Measurements from ENCODE around the gene ASGR1.
"Not testable (repeated sequence)": the region's sequence is repeated elsewhere in the genome, so short reads cannot be mapped to it uniquely, and the experiment has no call there.

ASGR1 gene

DNA sequence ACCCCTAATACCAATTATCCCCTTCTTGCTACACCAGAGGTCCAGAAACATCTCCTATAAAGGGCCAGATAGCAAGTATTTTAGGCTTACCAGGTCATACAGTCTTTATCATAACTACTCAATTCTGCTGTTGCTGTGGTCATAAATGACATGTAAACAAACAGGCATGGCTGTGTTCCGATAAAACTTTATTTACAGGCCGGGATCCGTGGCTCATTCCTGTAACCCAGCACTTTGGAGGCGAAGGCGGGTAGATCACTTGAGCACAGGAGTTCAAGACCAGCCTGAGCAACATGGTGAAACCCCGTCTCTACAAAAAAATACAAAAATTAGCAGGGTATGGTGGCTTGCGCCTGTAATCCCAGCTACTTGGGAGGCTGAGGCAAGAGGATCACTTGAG lies 12.3 kb downstream of the ASGR1 start:
- TF ChIP-seq ZNF132 (tag by site-specific recombination; IDR thresholded peaks at IDR 0.05; ENCODE audit: borderline replicate concordance) (no peak), ZNF292 (tag by site-specific recombination; IDR thresholded peaks at IDR 0.05; ENCODE audit: borderline replicate concordance, low read depth) (no peak), GLIS1 (tag by site-specific recombination; IDR thresholded peaks at IDR 0.05) (no peak), ZNF248 (tag by site-specific recombination; IDR thresholded peaks at IDR 0.05) (no peak)
- CTCF ChIA-PET, result interaction anchor here (0.6 to 3.4 kb wide), 5 partner anchors 10 to 145 kb away, joined by 3 to 15 read pairs (median 4); partner anchors contain the start of gene SLC16A11
- Histone ChIP-seq H3K9me3 (ENCODE audit: control insufficient read depth, insufficient read depth, low read depth, low read length) (no peaks in the 10 kb centered on the region), H3K36me3 (ENCODE audit: control insufficient read depth in 2 of 2, insufficient read depth in 1 of 2, low read length in 2 of 2) (no peaks in the 10 kb centered on the region), H3K4me1 (ENCODE audit: control insufficient read depth, insufficient read depth, low read length) (no peaks in the 10 kb centered on the region), H3K4me3 (ENCODE audit: low read depth, low read length) (no peak overlapping the region), H3K27ac (ENCODE audit: extremely low read depth, low read depth, low read length) (no peak overlapping the region)
- POLR2A ChIA-PET, result interaction anchor here (0.7 kb wide), 1 partner anchor 125 kb away, joined by 6 read pairs; no protein-coding TSS in a partner anchor

DNA sequence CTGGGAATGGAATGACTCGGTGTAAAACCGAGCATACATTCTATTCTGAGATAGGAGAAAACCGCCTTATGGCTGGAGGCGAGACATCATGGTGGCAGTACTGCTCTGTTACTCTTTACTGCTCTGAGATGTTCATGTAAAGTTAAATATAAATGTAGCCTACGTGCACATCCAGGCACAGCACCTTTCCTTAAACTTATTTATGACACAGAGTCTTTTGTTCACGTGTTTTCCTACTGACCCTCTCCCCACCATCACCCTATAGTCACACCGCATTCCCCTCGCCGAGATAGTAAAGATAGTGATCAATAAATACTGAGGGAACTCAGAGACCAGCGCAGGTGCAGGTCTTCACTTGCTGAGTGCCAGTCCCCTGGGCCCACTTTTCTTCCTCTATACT lies 19.6 kb downstream of the ASGR1 start:
- H3K27ac ChIP-seq (ENCODE audit: extremely low read depth, low read depth, low read length); POLR2A ChIA-PET; CTCF ChIA-PET: not testable (repeated sequence)

DNA sequence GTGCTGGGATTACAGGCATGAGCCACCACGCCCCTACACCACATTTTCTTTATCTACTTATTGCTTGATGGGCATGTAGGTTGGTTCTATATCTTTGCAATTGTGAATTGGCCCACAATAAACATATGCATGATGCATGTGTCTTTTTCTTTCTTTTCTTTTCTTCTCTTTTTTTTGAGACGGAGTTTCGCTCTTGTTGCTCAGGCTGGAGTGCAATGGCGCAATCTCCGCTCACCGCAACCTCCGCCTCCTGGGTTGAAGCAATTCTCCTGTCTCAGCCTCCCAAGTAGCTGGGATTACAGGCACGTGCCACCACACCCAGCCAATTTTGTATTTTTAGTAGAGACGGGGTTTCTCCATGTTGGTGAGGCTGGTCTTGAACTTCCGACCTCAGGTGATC lies 20.7 kb downstream of the ASGR1 start:
- CTCF ChIA-PET, result interaction anchor here (0.9 kb wide), 1 partner anchor 22 kb away, joined by 4 read pairs; no protein-coding TSS in a partner anchor
- POLR2A ChIA-PET, result not testable (repeated sequence)

More for the DNA sequence above, 19.6 kb downstream of the ASGR1 start:
- H3K4me3 ChIP-seq (ENCODE audit: low read depth, low read length); H3K4me1 ChIP-seq (ENCODE audit: control insufficient read depth, insufficient read depth, low read length); H3K9me3 ChIP-seq (ENCODE audit: control insufficient read depth, insufficient read depth, low read depth, low read length); H3K36me3 ChIP-seq (ENCODE audit: control insufficient read depth in 2 of 2, insufficient read depth in 1 of 2, low read length in 2 of 2): not testable (repeated sequence)

DNA sequence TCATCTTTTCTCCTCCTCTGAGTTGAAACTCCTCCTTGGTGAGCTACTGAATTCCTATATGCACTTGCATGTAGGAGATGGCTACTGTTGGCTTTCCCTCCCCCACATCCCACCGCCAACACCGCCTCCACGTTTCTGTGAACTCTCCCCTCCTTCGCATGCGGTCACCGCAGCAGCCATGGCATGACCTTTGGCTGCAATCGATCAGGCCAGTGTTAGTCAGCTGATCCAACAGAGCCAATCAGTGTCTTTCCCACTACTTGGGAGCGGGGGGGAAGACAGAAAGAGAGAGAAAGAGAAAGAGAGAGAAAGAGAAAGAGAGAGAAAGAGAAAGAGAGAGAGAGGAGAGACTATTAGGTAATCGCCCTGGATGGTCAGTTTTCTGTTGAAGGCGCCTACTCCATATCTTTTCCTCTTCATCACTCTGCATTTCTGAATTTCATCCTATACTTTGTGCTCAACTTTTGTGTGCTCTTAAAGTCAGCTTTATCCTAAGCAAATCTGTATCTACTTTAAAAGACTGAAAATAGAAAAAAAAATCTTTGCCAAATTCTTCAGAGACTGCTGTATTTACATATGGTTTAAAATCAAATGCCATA lies 22.7 kb downstream of the ASGR1 start:
- CTCF ChIA-PET, result interaction anchor here (1.1 to 1.3 kb wide), 2 partner anchors 21 to 110 kb away, joined by 4 to 5 read pairs; no protein-coding TSS in a partner anchor
- H3K4me3 ChIP-seq (ENCODE audit: low read depth, low read length), result no peak overlapping the region
- no peaks in the 10 kb centered on the region for H3K36me3 ChIP-seq (ENCODE audit: control insufficient read depth in 2 of 2, insufficient read depth in 1 of 2, low read length in 2 of 2)
- H3K4me1 ChIP-seq (ENCODE audit: control insufficient read depth, insufficient read depth, low read length), result no peaks in the 10 kb centered on the region
- H3K27ac ChIP-seq (ENCODE audit: extremely low read depth, low read depth, low read length), result no peak overlapping the region
- TF ChIP-seq ZNF530 (tag by site-specific recombination; IDR thresholded peaks at IDR 0.05; ENCODE audit: low read depth) (no peak), PRDM1 (tag by site-specific recombination; IDR thresholded peaks at IDR 0.05) (0 out of 2 replicates have a peak, but pooled peaks have one; percentile 5), ZNF335 (tag by site-specific recombination; conservative IDR thresholded peaks at IDR 0.05) (no peak), EGR2 (tag by site-specific recombination; IDR thresholded peaks at IDR 0.05; ENCODE audit: low read depth) (peak; percentile 48; the same call in 1 of the 2 replicates), ZFHX2 (tag by site-specific recombination; conservative IDR thresholded peaks at IDR 0.05) (peak; percentile 65), ZEB2 (tag by site-specific recombination; IDR thresholded peaks at IDR 0.05) (no peak)
- TF ChIP-seq, protein P1, sequence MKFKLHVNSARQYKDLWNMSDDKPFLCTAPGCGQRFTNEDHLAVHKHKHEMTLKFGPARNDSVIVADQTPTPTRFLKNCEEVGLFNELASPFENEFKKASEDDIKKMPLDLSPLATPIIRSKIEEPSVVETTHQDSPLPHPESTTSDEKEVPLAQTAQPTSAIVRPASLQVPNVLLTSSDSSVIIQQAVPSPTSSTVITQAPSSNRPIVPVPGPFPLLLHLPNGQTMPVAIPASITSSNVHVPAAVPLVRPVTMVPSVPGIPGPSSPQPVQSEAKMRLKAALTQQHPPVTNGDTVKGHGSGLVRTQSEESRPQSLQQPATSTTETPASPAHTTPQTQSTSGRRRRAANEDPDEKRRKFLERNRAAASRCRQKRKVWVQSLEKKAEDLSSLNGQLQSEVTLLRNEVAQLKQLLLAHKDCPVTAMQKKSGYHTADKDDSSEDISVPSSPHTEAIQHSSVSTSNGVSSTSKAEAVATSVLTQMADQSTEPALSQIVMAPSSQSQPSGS (tag by site-specific recombination; IDR thresholded peaks at IDR 0.05; ENCODE audit: low read depth), result no peak
- H3K9me3 ChIP-seq (ENCODE audit: control insufficient read depth, insufficient read depth, low read depth, low read length), result no peaks in the 10 kb centered on the region
- POLR2A ChIA-PET, result interaction anchor here (1.1 kb wide), 1 partner anchor 28 kb away, joined by 3 read pairs; no protein-coding TSS in a partner anchor

More for the DNA sequence above, 20.7 kb downstream of the ASGR1 start:
- not testable (repeated sequence) for H3K9me3 ChIP-seq (ENCODE audit: control insufficient read depth, insufficient read depth, low read depth, low read length); H3K27ac ChIP-seq (ENCODE audit: extremely low read depth, low read depth, low read length); H3K4me3 ChIP-seq (ENCODE audit: low read depth, low read length); H3K4me1 ChIP-seq (ENCODE audit: control insufficient read depth, insufficient read depth, low read length); H3K36me3 ChIP-seq (ENCODE audit: control insufficient read depth in 2 of 2, insufficient read depth in 1 of 2, low read length in 2 of 2)

DNA sequence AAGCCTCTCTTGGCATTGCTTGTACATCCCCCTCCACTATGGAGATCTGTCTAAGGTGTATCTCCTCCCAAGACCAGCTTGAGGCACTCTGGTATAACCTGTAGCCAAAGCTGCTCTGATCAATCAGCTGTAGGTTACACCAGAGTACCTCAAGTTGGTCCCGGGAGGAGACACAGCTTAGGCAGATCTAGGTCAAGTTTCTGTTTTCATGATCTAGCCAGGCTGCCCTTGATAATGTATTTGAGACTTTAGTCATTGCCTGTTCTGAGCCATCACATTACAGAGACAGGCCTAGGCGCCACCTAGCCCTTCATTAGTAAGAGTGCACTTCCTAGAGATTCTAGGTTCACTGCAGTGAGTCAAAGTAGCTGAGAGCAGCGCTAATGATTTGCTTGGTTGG lies 31.4 kb downstream of the ASGR1 start:
- H3K27ac ChIP-seq (ENCODE audit: extremely low read depth, low read depth, low read length), result no peak overlapping the region
- no peaks in the 10 kb centered on the region; the same call in 1 of the 2 replicates for H3K4me1 ChIP-seq (ENCODE audit: control insufficient read depth, insufficient read depth, low read length)
- CTCF ChIA-PET, result interaction anchor here (0.5 to 17.9 kb wide), 4 partner anchors 11 to 107 kb away, joined by 3 to 388 read pairs (median 16); partner anchors contain the start of gene SLC16A11
- no peaks in the 10 kb centered on the region for H3K36me3 ChIP-seq (ENCODE audit: control insufficient read depth in 2 of 2, insufficient read depth in 1 of 2, low read length in 2 of 2)
- POLR2A ChIA-PET, result no interaction called here
- no peak overlapping the region for H3K4me3 ChIP-seq (ENCODE audit: low read depth, low read length)
- no peaks in the 10 kb centered on the region for H3K9me3 ChIP-seq (ENCODE audit: control insufficient read depth, insufficient read depth, low read depth, low read length)
- TF ChIP-seq ZNF335 (tag by site-specific recombination; conservative IDR thresholded peaks at IDR 0.05) (no peak), ZNF830 (tag by site-specific recombination; IDR thresholded peaks at IDR 0.05; ENCODE audit: low read depth) (no peak), ZNF747 (tag by site-specific recombination; IDR thresholded peaks at IDR 0.05) (no peak), MEIS1 (CRISPR knock-in tag; IDR thresholded peaks at IDR 0.05; ENCODE audit: borderline replicate concordance) (no peak), ZNF561 (tag by site-specific recombination; IDR thresholded peaks at IDR 0.05; ENCODE audit: borderline replicate concordance) (no peak), ZNF184 (tag by site-specific recombination; IDR thresholded peaks at IDR 0.05) (no peak), ZNF132 (tag by site-specific recombination; IDR thresholded peaks at IDR 0.05; ENCODE audit: borderline replicate concordance) (no peak), ZNF423 (tag by site-specific recombination; IDR thresholded peaks at IDR 0.05) (no peak), KLF16 (tag by site-specific recombination; IDR thresholded peaks at IDR 0.05) (no peak), ZNF239 (tag by site-specific recombination; IDR thresholded peaks at IDR 0.05) (no peak)
- TF ChIP-seq, protein P2, sequence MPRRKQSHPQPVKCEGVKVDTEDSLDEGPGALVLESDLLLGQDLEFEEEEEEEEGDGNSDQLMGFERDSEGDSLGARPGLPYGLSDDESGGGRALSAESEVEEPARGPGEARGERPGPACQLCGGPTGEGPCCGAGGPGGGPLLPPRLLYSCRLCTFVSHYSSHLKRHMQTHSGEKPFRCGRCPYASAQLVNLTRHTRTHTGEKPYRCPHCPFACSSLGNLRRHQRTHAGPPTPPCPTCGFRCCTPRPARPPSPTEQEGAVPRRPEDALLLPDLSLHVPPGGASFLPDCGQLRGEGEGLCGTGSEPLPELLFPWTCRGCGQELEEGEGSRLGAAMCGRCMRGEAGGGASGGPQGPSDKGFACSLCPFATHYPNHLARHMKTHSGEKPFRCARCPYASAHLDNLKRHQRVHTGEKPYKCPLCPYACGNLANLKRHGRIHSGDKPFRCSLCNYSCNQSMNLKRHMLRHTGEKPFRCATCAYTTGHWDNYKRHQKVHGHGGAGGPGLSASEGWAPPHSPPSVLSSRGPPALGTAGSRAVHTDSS (tag by site-specific recombination; IDR thresholded peaks at IDR 0.05), result no peak

All from HEK293 (cell line).